GM21529 (cell line): Measurements from ENCODE around the gene TEX13A.

ENCODE experiments used
- ATAC-seq: cut with Tn5 transposase; IDR thresholded peaks from one replicate; pipeline ENCODE4 v1.9.1; 2021; ENCODE audit not compliant: unreplicated experiment

Gene TEX13A

GRCh38 chrX:105179644-105180043 is 40.9 kb downstream of the TEX13A start:
- ATAC-seq: no peak

- ATAC-seq: no peak
Observed at GRCh38 chrX:105173071-105173470, 47.4 kb downstream of the TEX13A start.
